Esophagus squamous epithelium (tissue), 5 donors: Measurements from ENCODE around the gene ADGRG3. TPM values are rescaled to one million over a fixed set of nuclear protein-coding genes. Genes with fewer than 3 reads are reported as not detected.

Experiments used
- DNase-seq: peaks from one replicate; lab custom pipeline; 2025; lab: John Stamatoyannopoulos, UW
- H3K27ac ChIP-seq, 4 donors: fragments of 200-600 bp; sonication (generic); one replicate each; pipeline ENCODE4 v1.5.1; 2016 to 2019; ENCODE audit warnings: mild to moderate bottlenecking in 1 of 4
- H3K27me3 ChIP-seq, 4 donors: fragments of 200-600 bp; sonication (generic); 1 replicate in 3 of 4; 2 replicates in 1 of 4; pipeline versions ENCODE4 v1.5.1 to v1.6.0; 2017 to 2021; ENCODE audit warnings: antibody characterized with exemption in 1 of 4
- H3K36me3 ChIP-seq, 3 donors: fragments of 200-600 bp; sonication (generic); one replicate each; pipeline ENCODE4 v1.5.1; 2016 to 2019
- H3K4me1 ChIP-seq, 3 donors: fragments of 200-600 bp; sonication (generic); one replicate each; pipeline ENCODE4 v1.5.1; 2017 to 2019
- H3K4me3 ChIP-seq, 4 donors: fragments of 200-600 bp; sonication (generic); 1 replicate in 3 of 4; 2 replicates in 1 of 4; pipeline ENCODE4 v1.5.1; 2016 to 2019; ENCODE audit warnings: mild to moderate bottlenecking in 2 of 4, moderate library complexity in 1 of 4
- H3K9me3 ChIP-seq, 3 donors: fragments of 200-600 bp; sonication (generic); one replicate each; pipeline ENCODE4 v1.5.1; 2016 to 2019
- POLR2A ChIP-seq, 4 donors: fragments of 450-650 bp; IDR thresholded peaks; one replicate each; pipeline ENCODE4 v1.6.1; 2017; ENCODE audit warnings: antibody characterized with exemption in 4 of 4, mild to moderate bottlenecking in 4 of 4, moderate library complexity in 3 of 4
- WGBS, 2 donors: methylation state at CpG; one replicate each; pipeline ENCODE4 v1.1.5; 2018; 5-methylcytosine and 5-hydroxymethylcytosine counted together
- intact Hi-C: fragments of 100-400 bp; cut with DNase I; formaldehyde crosslinking; loops from one replicate; pipeline ENCODE4 v1.15.0; 2022
- total RNA-seq, 4 donors: library from RNA; depleted of rRNA; stranded (reverse); fragments of >200 nt; gene quantifications; one replicate each; pipeline ENCODE4 v1.1.0, GENCODE V29; 2016
- TF ChIP-seq, protein P1 (sequence below), 6 experiments: fragments of 450-650 bp in 4 of 6; fragments of 200-600 bp in 2 of 6; sonication (generic) in 2 of 6; IDR thresholded peaks; one replicate each; pipeline ENCODE4 v1.5.1; 2016 to 2019; ENCODE audit warnings: antibody characterized with exemption in 6 of 6, mild to moderate bottlenecking in 4 of 6, moderate library complexity in 4 of 6
- donor health status: DM: yes; HTN: yes; CAD: no.

The ADGRG3 gene
- total RNA-seq, 4 donors from 2014 or later, result 1.5 to 3.9 (median 2.1) TPM; not detected in 1

DNA sequence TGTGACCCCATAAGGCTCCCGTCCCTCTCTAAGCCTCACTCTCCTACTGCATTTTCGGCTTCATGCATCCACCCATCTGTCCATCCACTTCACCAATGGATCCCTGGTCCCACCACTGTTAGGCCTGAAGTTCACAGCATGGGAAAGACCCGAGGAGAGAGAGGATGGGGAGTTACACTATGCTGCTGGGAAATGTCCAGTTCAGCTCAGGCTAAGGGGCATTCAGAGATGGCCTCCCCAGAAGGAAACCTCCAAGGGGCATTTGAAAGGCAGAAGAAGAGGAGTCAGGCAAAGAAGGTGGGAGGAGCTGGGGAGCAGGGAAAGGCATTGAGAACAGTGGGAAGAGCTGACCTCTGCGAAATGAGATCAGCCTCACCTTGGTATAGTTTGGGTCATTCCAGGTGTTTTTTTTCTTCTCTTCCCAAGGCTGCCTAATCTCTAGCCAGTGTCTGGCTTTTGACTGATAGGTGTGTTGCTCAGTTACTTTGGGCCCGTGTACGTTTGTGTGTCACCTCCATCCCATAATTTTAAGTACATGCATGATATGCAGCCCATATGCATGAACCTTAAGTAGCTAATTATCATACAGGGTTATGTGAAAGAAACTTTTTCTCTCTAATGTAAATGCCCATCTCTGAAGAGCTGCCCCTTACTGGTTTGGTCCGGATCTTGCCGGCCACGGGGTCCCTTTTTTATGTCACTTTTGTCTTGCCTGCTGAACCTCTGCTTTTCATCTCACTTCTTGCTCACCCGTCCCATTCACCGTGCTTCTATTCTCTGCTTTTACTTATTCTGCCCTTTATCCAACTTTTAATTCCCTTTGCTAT is 14.9 kb downstream of the ADGRG3 start:
- H3K4me1 ChIP-seq, result peaks cover 0 to 9% (median 4%) of the 10 kb centered on the region in 3 donors
- no peaks in the 10 kb centered on the region for H3K9me3 ChIP-seq
- H3K27me3 ChIP-seq, result no peaks in the 10 kb centered on the region
- H3K27ac ChIP-seq, result no peak overlapping the region
- 77 to 83% methylated on average over 10 to 11 of the region's 11 CpGs for WGBS, 2 donors
- no peak for DNase-seq
- H3K36me3 ChIP-seq, result no peaks in the 10 kb centered on the region
- H3K4me3 ChIP-seq, result no peak overlapping the region
- intact Hi-C loops, result no loop called here
- TF ChIP-seq, protein P1, sequence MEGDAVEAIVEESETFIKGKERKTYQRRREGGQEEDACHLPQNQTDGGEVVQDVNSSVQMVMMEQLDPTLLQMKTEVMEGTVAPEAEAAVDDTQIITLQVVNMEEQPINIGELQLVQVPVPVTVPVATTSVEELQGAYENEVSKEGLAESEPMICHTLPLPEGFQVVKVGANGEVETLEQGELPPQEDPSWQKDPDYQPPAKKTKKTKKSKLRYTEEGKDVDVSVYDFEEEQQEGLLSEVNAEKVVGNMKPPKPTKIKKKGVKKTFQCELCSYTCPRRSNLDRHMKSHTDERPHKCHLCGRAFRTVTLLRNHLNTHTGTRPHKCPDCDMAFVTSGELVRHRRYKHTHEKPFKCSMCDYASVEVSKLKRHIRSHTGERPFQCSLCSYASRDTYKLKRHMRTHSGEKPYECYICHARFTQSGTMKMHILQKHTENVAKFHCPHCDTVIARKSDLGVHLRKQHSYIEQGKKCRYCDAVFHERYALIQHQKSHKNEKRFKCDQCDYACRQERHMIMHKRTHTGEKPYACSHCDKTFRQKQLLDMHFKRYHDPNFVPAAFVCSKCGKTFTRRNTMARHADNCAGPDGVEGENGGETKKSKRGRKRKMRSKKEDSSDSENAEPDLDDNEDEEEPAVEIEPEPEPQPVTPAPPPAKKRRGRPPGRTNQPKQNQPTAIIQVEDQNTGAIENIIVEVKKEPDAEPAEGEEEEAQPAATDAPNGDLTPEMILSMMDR (IDR thresholded peaks at IDR 0.05), result no peak
- TF ChIP-seq POLR2A (IDR thresholded peaks at IDR 0.05), result no peak

DNA sequence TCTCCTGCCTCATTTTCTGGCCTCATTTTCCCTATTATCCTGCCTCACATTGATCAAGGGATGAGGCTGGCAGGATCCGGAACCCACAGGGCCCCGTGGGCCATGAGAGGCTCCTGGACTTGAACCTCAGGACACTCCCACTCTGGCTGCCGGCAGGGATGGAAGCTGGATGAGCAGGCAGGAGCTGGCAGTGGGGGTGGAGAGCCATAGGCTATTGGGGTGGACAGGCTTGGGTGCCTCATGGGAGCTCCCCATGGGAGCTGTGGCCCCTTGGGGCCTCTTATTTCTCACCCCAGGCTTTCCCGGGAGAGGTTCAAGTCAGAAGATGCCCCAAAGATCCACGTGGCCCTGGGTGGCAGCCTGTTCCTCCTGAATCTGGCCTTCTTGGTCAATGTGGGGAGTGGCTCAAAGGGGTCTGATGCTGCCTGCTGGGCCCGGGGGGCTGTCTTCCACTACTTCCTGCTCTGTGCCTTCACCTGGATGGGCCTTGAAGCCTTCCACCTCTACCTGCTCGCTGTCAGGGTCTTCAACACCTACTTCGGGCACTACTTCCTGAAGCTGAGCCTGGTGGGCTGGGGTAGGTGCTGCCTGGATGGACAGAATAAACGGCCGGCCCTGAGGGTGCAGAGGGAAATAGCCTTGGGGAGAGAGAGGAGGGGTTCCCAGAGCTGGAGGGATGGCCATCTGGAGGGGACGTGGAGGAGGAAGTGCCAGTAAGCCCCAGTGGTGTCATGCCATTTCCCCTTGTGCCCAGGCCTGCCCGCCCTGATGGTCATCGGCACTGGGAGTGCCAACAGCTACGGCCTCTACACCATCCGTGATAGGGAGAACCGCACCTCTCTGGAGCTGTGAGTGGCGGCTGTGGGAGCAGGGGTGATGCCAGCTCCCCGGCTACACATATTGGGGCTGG is 15.8 kb downstream of the ADGRG3 start:
- H3K27ac ChIP-seq, result no peak overlapping the region
- H3K27me3 ChIP-seq, result peaks cover 0 to 1% (median 0%) of the 10 kb centered on the region in 4 donors
- peaks cover 0 to under 1% (median 0%) of the 10 kb centered on the region in 3 donors for H3K4me1 ChIP-seq
- no peaks in the 10 kb centered on the region for H3K36me3 ChIP-seq
- intact Hi-C loops, result no loop called here
- WGBS, 2 donors, result 84 to 90% methylated on average over 10 to 11 of the region's 18 CpGs
- no peaks in the 10 kb centered on the region for H3K9me3 ChIP-seq
- DNase-seq, result no peak
- no peak for TF ChIP-seq POLR2A (IDR thresholded peaks at IDR 0.05)
- TF ChIP-seq, protein P1 (IDR thresholded peaks at IDR 0.05), result no peak
- H3K4me3 ChIP-seq, result no peak overlapping the region

DNA sequence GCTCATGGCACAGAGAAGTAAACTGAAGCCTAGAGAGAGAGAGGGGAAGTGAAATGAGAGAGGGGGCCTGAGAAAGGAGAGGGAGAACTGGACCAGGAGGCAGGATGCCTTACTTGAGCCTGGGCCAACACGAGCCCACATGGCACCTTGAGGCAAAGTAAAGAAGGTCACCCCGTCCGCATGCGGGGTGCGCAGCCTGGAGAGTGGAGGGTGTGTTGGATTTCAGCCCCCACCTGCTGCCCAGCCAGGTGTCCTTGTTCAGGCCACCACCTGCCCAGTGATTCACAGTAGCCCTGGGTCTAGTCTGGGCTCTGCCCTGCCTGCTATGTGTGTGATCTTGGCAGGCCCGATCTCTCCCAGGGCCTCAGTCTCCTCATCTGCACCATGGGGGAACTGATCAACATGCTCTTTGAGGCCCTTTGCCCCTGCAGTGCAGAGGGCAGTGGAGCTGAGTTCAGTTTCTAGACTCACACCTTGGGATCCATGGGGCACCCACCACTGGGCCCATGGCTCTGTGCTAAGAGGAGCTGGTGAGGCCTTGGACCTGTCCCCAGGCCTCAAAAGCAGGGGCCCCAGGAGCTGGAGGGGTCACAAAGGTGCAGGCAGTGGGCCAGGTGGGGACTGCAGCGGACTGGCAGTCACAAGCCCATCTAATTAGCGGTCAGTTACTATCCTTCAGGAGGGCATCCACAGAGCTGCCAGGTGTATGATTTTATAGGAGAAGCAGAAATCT is 16.7 kb downstream of the ADGRG3 start:
- 83 to 97% methylated on average over 7 to 8 of the region's 8 CpGs for WGBS, 2 donors
- TF ChIP-seq, protein P1 (IDR thresholded peaks at IDR 0.05), result no peak
- no peak for TF ChIP-seq POLR2A (IDR thresholded peaks at IDR 0.05)
- H3K27me3 ChIP-seq, result peaks cover 0 to 10% (median 0%) of the 10 kb centered on the region in 4 donors
- no peak overlapping the region for H3K27ac ChIP-seq
- intact Hi-C loops, result no loop called here
- no peak overlapping the region for H3K4me3 ChIP-seq
- no peaks in the 10 kb centered on the region for H3K36me3 ChIP-seq
- DNase-seq, result no peak
- no peaks in the 10 kb centered on the region for H3K4me1 ChIP-seq
- H3K9me3 ChIP-seq, result no peaks in the 10 kb centered on the region

DNA sequence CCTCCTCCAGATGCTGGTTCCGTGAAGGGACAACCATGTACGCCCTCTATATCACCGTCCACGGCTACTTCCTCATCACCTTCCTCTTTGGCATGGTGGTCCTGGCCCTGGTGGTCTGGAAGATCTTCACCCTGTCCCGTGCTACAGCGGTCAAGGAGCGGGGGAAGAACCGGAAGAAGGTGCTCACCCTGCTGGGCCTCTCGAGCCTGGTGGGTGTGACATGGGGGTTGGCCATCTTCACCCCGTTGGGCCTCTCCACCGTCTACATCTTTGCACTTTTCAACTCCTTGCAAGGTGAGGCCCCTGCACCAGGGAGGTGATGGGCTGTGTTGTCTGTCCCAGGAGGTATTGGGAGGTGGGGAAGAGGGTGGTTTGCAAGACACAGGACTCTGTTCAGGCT is 17.5 kb downstream of the ADGRG3 start:
- H3K27ac ChIP-seq, result no peak overlapping the region
- H3K4me1 ChIP-seq, result no peaks in the 10 kb centered on the region
- H3K27me3 ChIP-seq, result peaks cover 0 to 19% (median 0%) of the 10 kb centered on the region in 4 donors
- WGBS, 2 donors, result 71% methylated on average over 5 of the region's 11 CpGs; no CpG with 5 or more reads in 1 of the 2 donors
- no peaks in the 10 kb centered on the region for H3K36me3 ChIP-seq
- no peaks in the 10 kb centered on the region for H3K9me3 ChIP-seq
- H3K4me3 ChIP-seq, result no peak overlapping the region
- TF ChIP-seq, protein P1 (IDR thresholded peaks at IDR 0.05), result no peak
- no peak for TF ChIP-seq POLR2A (IDR thresholded peaks at IDR 0.05)
- DNase-seq, result no peak
- intact Hi-C loops, result no loop called here
